ENCODE data around the gene ELK1. TPM values are rescaled to one million over a fixed set of nuclear protein-coding genes. Genes with fewer than 3 reads are reported as not detected.

ELK1 gene
- total RNA-seq, 1 experiment from 2014 or later = 49.7 TPM

- no peaks in the 10 kb centered on the region for H3K27me3 ChIP-seq (replicated peaks; ENCODE audit: insufficient read depth, low read depth, low read length, poor library complexity)
- ChIA-PET CTCF (no interaction called here), POLR2A (ENCODE audit: low non-redundant PET) (interaction anchor here (0.6 to 0.7 kb wide), 2 partner anchors 178 to 769 kb away, joined by 4 to 12 read pairs; no protein-coding TSS in a partner anchor)
- intact Hi-C loops (cut with micrococcal nuclease; ENCODE audit: unreplicated experiment) = loop anchor here (10.0 kb wide), 1 partner anchor 185 kb away; the partner anchor contains the start of gene ZNF81
- H3K27ac ChIP-seq (ENCODE audit: low read depth, low read length, poor library complexity, severe bottlenecking) = no peak overlapping the region
- H3K36me3 ChIP-seq (ENCODE audit: insufficient read depth, low read length, poor library complexity, severe bottlenecking) = peaks cover 5% of the 10 kb centered on the region
- H3K4me3 ChIP-seq (ENCODE audit: low read depth, low read length, poor library complexity, severe bottlenecking) = peak overlapping the region; percentile 74
- H3K9me3 ChIP-seq (ENCODE audit: low read depth, low read length, poor library complexity, severe bottlenecking) = no peaks in the 10 kb centered on the region
- H3K4me1 ChIP-seq (ENCODE audit: insufficient read depth, low read length, poor library complexity, severe bottlenecking) = no peaks in the 10 kb centered on the region
- DNase-seq (ENCODE audit: low spot score) = no peak
- TF ChIP-seq EZH2 (IDR thresholded peaks at IDR 0.05; ENCODE audit: borderline replicate concordance, low read depth, low read length, poor library complexity, severe bottlenecking) (no peak), CTCF (conservative IDR thresholded peaks at IDR 0.05; ENCODE audit: low read depth, low read length) (no peak)
- BruUV-seq (replicated peaks) = no TSS peak
Observed at GRCh38 chrX:47649781-47650163, 591 bp downstream of the ELK1 start.

- H3K4me3 ChIP-seq (ENCODE audit: low read depth, low read length, poor library complexity, severe bottlenecking) = peak overlapping the region; percentile 74
- no peaks in the 10 kb centered on the region for H3K27me3 ChIP-seq (replicated peaks; ENCODE audit: insufficient read depth, low read depth, low read length, poor library complexity)
- CTCF ChIA-PET = no interaction called here
- TF ChIP-seq EZH2 (IDR thresholded peaks at IDR 0.05; ENCODE audit: borderline replicate concordance, low read depth, low read length, poor library complexity, severe bottlenecking) (no peak), CTCF (conservative IDR thresholded peaks at IDR 0.05; ENCODE audit: low read depth, low read length) (no peak)
- DNase-seq (ENCODE audit: low spot score) = no peak
- intact Hi-C loops (cut with micrococcal nuclease; ENCODE audit: unreplicated experiment) = no loop called here
- peaks cover 5% of the 10 kb centered on the region for H3K36me3 ChIP-seq (ENCODE audit: insufficient read depth, low read length, poor library complexity, severe bottlenecking)
- no peaks in the 10 kb centered on the region for H3K4me1 ChIP-seq (ENCODE audit: insufficient read depth, low read length, poor library complexity, severe bottlenecking)
- H3K27ac ChIP-seq (ENCODE audit: low read depth, low read length, poor library complexity, severe bottlenecking) = no peak overlapping the region
- BruUV-seq (replicated peaks) = no TSS peak
- H3K9me3 ChIP-seq (ENCODE audit: low read depth, low read length, poor library complexity, severe bottlenecking) = no peaks in the 10 kb centered on the region
- POLR2A ChIA-PET (ENCODE audit: low non-redundant PET) = interaction anchor here (0.6 to 0.7 kb wide), 2 partner anchors 179 to 769 kb away, joined by 4 to 12 read pairs; no protein-coding TSS in a partner anchor
Observed at GRCh38 chrX:47649271-47649670, 1.1 kb downstream of the ELK1 start.

GRCh38 chrX:47648376-47648775, 2.0 kb downstream of the ELK1 start:
- ChIA-PET CTCF (interaction anchor here (0.6 kb wide), 1 partner anchor 127 kb away, joined by 3 read pairs; no protein-coding TSS in a partner anchor), POLR2A (ENCODE audit: low non-redundant PET) (no interaction called here)
- intact Hi-C loops (cut with micrococcal nuclease; ENCODE audit: unreplicated experiment) = no loop called here
- Histone ChIP-seq H3K27me3 (replicated peaks; ENCODE audit: insufficient read depth, low read depth, low read length, poor library complexity) (no peaks in the 10 kb centered on the region), H3K36me3 (ENCODE audit: insufficient read depth, low read length, poor library complexity, severe bottlenecking) (no peaks in the 10 kb centered on the region), H3K4me1 (ENCODE audit: insufficient read depth, low read length, poor library complexity, severe bottlenecking) (no peaks in the 10 kb centered on the region), H3K4me3 (ENCODE audit: low read depth, low read length, poor library complexity, severe bottlenecking) (no peak overlapping the region), H3K27ac (ENCODE audit: low read depth, low read length, poor library complexity, severe bottlenecking) (no peak overlapping the region), H3K9me3 (ENCODE audit: low read depth, low read length, poor library complexity, severe bottlenecking) (no peaks in the 10 kb centered on the region)
- no TSS peak for BruUV-seq (replicated peaks)
- no peak for DNase-seq (ENCODE audit: low spot score)
- TF ChIP-seq CTCF (conservative IDR thresholded peaks at IDR 0.05; ENCODE audit: low read depth, low read length) = no peak
- TF ChIP-seq EZH2 (IDR thresholded peaks at IDR 0.05; ENCODE audit: borderline replicate concordance, low read depth, low read length, poor library complexity, severe bottlenecking) = no peak

Measured in A673 (cell line).